ENCODE data around the gene STK11IP.

The STK11IP gene, protein sequence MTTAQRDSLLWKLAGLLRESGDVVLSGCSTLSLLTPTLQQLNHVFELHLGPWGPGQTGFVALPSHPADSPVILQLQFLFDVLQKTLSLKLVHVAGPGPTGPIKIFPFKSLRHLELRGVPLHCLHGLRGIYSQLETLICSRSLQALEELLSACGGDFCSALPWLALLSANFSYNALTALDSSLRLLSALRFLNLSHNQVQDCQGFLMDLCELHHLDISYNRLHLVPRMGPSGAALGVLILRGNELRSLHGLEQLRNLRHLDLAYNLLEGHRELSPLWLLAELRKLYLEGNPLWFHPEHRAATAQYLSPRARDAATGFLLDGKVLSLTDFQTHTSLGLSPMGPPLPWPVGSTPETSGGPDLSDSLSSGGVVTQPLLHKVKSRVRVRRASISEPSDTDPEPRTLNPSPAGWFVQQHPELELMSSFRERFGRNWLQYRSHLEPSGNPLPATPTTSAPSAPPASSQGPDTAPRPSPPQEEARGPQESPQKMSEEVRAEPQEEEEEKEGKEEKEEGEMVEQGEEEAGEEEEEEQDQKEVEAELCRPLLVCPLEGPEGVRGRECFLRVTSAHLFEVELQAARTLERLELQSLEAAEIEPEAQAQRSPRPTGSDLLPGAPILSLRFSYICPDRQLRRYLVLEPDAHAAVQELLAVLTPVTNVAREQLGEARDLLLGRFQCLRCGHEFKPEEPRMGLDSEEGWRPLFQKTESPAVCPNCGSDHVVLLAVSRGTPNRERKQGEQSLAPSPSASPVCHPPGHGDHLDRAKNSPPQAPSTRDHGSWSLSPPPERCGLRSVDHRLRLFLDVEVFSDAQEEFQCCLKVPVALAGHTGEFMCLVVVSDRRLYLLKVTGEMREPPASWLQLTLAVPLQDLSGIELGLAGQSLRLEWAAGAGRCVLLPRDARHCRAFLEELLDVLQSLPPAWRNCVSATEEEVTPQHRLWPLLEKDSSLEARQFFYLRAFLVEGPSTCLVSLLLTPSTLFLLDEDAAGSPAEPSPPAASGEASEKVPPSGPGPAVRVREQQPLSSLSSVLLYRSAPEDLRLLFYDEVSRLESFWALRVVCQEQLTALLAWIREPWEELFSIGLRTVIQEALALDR

GRCh38 chr2:219597552-219598307 is at the start of gene STK11IP:
TSS of gene STK11IP (plus strand) at chr2:219597857. CDS start at chr2:219598120, 263 bp downstream.
- peak; percentile 85 for DNase-seq

DNA sequence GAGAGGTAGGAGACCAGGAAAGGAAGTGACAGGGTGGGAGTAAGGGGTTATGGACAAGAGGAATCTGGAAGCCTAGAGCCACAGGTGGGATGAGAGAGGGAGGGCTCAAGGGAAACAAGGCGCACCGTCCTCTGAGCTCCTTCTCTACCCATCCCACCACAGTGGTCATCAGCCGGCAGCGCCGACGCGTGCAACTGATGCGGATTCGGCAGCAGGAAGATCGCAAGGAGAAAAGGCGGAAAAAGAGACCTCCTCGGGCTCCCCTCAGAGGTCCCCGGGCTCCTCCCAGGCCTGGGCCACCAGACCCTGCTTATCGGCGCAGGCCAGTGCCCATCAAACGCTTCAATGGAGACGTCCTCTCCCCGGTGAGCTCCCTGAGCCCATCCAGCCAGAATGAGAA is 48.7 kb upstream of the STK11IP start:
- no peak for DNase-seq

DNA sequence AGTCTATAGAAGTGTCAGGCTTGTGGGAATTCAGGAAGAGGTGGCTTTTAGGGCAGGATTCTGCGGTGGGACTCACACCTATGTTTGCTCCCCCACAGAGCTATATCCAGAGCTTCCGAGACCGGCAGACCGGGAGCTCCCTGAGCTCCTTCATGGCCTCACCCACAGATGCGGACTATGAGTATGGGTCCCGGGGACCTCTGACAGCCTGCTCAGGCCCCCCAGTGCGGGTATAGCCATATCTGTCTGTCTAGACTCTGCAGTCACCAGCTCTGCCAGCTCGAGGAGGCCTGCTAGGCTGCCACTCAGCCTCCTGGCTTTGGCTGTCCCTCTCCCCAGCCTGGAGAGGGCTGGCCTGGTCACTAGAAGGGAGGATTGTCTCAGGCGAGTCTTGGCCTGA is 48.0 kb upstream of the STK11IP start:
- no peak for DNase-seq

GRCh38 chr2:219551441-219552381 is 45.9 kb upstream of the STK11IP start:
- DNase-seq = no peak

DNA sequence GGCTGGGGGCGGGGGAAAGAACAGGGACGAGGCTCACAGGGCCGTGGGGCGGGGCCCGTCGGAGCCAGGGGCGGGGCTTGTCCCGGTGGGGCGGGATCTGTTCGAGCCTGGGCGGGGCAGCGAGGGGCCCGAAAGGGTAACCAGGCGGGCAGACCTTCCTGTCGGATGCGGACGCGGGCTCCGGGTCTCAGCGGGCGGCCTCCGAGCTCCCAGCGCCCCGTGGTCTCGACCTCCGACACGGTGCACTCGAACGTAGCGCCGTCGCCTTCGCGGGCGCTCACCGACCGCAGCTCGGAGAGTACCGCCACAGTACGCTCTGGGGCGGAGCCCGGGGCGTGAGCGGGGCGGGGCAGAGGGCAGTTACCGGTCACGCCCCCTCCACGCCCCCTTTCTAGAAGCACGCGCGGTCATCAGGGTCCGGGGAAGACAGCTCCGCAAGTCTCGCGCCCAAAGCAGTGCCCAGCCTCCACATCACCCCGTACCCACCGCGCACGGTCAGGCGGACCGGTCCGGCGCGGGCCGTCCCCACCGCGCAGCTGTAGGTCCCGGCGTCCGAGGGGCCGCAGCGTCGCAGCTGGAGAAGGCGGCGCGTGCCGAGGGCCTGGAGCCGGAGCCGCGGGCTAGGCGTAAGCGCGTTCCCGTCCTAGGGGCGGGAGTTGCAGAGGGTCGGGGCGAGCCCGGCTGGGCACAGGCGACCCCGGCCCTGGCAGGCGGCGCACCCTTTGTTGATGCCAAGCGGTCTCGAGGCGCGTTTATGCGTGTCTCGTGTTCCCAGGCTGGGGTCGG is 45.1 kb upstream of the STK11IP start:
- peak; percentile 74 for DNase-seq

- no peak for DNase-seq
Measured at GRCh38 chr2:219553168-219553417, 44.6 kb upstream of the STK11IP start.

DNA sequence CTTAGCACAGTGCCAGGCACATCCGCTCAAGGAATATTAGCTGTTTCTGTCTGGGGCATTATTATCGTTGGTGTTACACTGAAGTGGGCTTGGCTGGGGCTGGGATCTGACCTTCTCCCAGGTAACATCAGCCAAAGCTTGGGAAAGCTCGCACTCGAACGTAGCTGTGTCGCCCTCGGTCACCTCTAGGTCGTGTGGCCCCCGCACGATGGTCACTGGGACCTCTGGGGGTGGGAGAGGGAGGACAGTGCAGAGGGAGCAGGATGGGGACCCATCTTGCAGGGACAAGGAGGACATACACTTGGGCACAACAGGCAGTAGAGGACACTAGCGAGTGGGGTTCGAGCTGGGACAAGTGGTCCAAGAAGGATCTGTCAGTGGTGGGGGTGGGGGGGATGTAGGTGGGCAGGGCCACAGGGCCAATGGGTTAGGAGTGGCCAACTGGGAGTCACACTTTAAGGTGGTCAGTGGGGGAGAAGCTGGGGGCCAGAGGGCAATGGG is 44.1 kb upstream of the STK11IP start:
- DNase-seq = no peak

GRCh38 chr2:219554350-219554749 is 43.3 kb upstream of the STK11IP start:
- no peak for DNase-seq

GRCh38 chr2:219555956-219556355 is 41.7 kb upstream of the STK11IP start:
- no peak for DNase-seq

GRCh38 chr2:219556413-219556812 is 41.2 kb upstream of the STK11IP start:
- DNase-seq = no peak

DNA sequence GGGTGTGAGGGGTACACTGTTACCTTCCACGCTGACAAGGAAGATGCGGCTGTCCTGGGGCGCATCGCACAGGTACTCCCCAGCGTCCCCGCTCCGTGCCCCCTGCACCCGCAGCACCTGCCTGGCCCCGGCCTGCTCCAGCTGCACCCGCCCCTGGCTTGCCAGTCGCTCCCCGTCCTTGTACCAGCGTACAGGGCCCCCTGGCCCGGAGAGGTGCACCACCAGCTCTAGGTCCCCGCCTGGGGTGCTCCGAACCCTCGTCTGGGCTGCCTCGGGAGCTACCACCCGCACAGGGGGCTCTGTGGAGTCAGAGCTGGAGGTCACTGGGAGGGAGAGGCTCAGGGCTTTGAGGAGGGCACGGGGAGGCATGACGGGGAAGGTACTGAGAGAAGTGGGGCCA is 40.3 kb upstream of the STK11IP start:
- DNase-seq = no peak

DNA sequence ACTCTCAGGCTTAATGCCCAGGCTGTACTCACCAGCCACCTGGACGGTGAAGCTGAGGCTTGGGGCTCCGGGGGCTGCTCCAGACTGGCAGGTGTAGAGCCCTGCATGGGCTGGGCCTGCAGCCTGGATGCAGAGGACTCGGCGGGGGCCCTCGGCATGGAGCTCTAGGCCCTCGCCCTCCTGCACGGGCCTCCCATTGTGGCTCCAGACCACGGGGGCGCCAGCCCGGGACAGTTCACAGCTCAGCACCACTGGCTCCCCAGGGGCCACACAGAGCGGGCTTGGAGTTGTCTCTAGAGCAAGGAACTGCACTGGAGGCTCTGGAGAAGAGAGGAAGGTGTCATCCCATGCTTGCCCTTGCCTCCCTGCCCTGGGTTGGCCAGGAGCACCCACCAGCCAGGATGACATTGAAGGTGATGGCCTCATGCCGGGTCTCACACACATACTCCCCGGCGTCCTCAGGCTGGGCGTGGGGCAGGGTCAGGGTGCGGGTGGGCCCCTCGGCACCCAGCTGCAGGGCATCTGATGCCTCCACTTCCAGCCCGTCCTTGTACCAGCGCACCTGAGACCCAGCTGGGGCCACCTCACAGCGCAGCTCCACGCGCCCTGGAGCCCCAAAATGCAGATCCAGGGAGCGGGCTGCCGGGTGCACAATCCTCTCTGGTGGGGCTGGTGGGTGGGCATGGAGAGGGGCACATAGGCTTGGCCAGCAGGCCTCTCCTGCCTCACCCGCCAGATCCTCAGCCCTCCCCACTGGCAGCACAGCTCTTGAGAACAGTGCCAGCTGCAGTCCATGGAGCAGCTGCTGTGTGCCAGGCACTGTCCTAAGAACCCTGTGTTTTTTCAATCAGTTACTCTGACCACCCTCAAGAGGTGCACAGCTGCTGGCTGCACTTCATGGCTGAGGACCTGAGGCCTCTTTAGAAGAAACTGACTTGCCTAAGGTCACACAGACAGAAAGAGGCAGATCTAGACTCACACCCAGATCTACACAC is 39.6 kb upstream of the STK11IP start:
- DNase-seq = no peak

DNA sequence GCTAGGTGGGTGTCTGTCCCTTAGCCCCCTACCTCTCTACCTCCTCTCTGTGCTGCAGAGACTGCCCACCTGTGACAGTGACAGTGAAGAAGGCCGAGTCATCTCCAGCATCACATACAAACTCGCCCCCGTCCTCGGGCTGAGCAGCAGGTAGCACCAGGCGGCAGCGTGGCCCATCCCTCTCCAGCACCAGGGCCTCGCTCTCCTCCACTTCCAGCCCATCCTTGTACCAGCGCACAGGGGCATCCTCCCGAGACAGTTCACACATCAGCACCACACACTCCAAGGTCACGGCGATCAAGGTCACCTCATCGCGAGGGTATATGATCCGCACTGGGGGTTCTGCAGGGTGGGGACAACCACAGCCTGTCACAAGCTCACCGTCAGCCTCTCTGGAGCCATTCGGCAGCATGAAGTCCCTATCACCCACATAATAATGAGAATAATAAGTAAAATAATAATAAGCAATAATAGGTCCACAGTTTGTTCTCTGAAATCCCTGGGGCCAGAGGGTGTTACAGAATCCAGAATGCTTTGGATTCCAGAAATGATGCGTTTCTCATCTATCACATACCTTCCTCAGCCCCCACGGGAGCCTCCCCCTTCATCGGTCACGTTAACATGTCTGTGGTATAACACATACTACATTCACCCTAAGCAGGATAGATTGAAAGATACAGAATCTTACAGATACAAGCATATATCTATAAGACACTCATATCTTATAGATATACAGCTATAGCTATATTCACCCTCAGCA is 38.3 kb upstream of the STK11IP start:
- DNase-seq = no peak

GRCh38 chr2:219560037-219560892 is 37.4 kb upstream of the STK11IP start:
- DNase-seq = no peak

DNA sequence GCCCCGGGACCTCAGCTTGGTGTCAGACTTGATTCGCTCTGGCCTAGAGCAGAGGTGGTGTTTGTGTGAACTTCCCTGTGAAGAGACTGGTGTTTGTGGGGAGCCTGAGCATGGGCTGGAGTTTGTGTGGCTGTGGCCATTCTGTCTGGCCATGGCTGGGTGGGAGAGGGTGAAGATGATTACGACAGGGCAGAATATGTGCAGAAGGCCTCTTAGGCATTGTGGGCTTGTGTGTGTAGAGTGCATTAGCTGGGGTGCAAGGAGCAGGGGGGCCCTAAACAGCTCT is 36.8 kb upstream of the STK11IP start:
- no peak for DNase-seq

- no peak for DNase-seq
Measured at GRCh38 chr2:219561179-219562048, 36.2 kb upstream of the STK11IP start.
